NCI-H1436 treated with DMSO at 0.1 percent for 48 hours (cell line): ENCODE data around the gene SPRN.
"Not testable (repeated sequence)": the region's sequence is repeated elsewhere in the genome, so short reads cannot be mapped to it uniquely, and the experiment has no call there.

Experiments used
- DNase-seq: peaks from one replicate; lab custom pipeline; 2025; lab: John Stamatoyannopoulos, UW

The SPRN gene

GRCh38 chr10:133386951-133387350 lies 37.5 kb downstream of the SPRN start:
- DNase-seq = not testable (repeated sequence)

DNA sequence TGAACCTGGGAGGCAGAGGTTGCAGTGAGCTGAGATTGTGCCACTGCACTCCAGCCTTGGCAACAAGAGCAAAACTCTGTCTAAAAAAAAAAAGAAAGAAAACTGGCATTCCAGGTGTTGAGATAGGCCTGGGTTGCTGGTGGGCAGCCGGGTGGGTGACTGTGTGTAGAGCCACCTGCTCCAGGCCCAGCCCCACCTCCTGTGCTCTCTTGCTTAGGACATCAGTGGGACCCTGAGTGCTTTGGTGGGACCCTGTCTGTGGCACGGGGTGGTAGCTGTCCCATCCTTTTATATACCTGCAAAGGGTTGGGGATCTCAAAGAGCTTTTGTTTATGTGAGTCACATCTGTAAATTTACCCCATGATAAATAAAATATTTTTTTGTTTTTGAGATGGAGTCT lies 39.2 kb downstream of the SPRN start:
- DNase-seq = no peak

GRCh38 chr10:133384071-133384470 lies 40.4 kb downstream of the SPRN start:
- no peak for DNase-seq

DNA sequence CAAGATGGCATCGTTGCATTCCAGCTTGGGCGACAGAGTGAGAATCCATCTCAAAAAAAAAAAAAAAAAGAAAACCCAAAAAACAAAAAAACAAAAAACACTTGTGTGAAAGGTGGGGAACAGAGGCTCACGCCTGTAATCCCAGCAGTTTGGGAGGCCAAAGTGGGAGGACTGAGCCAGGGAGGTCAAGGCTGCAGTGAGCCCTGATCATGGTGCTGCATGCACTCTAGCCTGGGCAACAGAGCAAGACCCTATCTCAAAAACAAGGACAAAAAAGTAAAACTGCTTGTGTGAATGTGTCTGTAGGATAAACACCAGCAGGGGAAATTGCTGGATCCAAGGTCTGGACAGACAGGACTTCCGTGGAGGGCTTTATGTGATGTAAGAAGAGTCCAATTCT lies 40.9 kb downstream of the SPRN start:
- DNase-seq = no peak

- no peak for DNase-seq
Observed at GRCh38 chr10:133381036-133381435, 43.4 kb downstream of the SPRN start.

DNA sequence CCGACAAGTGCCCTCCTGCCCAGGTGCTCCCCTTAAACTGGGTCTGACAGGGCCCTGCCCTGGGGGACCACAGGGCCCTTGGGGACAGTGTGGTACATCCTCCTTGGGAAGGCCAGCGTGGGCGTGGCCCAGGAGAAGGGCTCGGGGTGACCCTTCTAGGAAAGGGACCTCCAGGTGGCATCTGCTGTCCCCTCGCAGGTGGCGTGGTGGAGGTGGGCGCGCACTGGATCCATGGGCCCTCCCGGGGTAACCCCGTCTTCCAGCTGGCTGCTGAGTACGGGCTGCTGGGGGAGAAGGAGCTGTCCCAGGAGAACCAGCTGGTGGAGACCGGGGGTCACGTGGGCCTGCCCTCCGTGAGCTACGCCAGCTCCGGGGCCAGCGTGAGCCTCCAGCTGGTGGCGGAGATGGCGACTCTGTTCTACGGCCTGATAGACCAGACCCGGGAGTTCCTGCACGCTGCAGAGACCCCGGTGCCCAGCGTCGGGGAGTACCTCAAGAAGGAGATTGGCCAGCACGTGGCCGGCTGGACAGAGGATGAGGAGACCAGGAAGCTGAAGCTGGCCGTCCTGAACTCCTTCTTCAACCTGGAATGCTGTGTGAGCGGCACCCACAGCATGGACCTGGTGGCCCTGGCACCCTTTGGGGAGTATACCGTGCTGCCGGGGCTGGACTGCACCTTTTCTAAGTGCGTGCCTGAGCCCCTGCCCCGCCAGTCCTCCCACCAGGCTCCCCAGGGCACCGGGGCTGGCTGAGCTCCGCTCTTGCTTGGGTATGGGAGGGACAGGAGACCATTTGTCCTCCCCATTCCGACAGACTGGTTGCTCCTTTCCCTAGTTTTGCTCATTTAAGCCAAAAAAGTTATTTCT lies 44.4 kb downstream of the SPRN start:
- DNase-seq = no peak

DNA sequence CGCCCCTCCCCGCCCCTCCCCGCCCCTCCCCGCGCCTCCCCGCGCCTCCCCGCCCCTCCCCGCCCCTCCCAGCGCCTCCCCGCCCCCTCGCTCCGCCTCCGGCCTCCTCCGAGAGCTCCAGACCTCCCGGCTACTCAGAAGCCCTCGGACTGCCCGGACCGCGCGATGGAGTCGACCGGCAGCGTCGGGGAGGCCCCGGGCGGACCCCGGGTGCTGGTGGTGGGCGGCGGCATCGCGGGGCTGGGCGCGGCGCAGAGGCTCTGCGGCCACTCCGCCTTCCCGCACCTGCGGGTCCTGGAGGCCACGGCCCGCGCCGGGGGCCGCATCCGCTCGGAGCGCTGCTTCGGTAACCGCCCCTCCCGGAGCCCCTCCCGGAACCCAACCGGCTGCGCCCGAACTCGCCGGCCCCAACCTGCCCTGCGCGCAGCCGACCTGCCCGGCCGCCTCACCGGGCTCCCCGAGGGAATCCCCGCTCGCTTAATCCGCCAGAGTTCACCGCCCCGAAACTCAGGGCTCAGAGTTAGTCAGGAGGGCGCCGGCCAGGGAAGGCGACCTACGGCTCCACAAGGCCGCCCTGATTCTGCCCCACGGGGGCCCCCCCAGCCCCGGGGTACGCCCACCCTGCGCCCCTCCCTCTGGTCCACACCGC lies 45.1 kb downstream of the SPRN start, which contains the start of gene PAOX:
Gene PAOX (plus strand): TSS at position 111 of the 649 bp plus-strand sequence. CDS start 55 bp downstream, at position 166.
- no peak for DNase-seq

DNA sequence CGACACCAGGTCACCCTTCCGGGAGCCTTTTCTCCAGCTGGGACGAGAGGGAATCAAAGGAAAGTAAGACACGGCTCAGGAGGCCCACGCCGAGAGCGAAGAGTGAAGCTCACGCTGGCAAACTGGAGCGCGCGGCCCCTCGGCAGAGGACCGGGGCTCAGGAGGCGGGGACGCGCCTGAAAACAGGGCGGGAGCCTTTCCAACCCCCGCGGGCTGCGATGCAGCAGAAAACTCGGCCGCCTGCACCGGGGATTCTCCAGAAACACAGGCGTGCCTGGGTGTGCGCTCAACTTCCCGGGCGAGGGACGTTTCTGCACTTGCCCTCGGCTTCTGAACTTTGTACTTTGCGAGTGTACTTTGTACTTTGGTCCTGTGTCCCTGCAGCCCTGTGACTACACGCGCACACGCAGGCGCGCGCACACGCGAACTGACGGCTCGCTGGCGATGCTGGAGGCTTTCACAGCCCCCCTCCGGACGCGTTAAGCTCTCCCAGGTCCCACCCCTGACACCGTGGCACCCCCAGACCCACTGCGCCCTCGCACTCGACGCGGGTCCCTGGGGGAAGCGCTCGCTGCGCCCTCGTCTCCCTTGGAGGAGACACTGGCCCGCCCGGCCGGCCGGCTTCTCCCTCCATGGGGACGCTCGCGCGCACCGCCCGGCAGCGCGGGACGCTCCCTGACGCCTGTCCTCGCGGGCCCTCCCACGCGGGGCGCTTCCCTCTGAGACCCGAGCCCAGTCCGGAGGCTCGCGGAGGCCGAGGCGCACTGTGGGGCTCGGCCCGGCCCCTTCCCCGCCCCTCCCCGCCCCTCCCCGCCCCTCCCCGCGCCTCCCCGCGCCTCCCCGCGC lies 46.0 kb downstream of the SPRN start:
- DNase-seq = peak; percentile 29

- DNase-seq = no peak
Observed at GRCh38 chr10:133377818-133378250, 46.6 kb downstream of the SPRN start.

DNA sequence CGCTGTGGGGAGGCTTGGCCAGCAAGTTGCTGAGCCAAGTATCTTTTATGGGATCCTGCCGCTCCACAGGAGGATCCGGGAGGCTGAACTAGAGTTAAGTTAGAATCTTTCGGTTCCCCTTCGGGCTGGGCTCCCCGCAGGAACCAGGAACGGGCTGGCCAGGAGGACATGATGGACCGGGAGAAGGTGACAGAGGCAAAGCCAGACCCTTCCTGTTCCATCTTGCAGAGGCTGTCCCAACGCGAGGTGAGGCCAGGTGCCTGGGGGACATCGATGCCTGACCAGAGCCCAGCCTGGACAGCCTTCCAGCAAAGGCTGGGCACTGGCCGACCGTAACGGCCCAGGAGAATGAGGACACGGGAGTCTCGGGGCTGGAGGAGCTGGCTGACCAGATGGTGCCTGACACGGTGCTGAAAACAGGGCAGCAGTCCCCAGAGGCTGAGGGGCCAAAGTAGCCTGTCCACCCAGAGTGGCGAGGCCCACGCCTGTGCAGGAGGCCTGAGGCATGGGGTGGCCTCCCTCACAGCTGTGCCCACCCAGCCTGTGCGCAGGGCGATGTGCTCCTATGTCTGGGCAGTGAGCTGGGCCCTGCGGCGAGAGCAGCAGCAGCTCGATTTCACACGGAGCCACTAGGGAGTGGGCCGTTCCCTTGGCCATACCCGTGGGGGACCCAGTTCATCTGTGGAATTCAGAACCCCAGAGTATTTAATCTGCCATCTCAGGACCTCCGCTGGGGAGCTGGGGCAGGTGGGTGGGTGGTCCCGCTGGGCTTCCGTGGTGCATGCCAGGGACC lies 47.2 kb downstream of the SPRN start:
- DNase-seq = no peak

DNA sequence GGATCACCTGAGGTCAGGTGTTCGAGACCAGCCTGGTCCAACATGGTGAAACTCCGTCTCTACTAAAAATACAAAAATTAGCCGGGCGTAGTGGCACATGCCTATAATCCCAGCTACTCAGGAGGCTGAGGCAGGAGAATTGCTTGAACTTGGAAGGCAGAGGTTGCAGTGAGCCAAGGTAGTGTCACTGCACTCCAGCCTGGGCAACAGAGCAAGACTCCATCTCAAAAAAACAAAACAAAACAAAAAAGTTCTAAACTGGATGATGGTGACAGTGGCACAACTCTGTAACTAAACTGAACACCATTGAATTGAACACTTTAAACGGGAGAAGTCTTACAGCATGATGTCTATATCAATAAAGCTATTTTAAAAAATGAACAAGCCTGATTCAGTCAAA lies 48.2 kb downstream of the SPRN start:
- DNase-seq = not testable (repeated sequence)

GRCh38 chr10:133375357-133376115 lies 48.9 kb downstream of the SPRN start:
- no peak for DNase-seq

DNA sequence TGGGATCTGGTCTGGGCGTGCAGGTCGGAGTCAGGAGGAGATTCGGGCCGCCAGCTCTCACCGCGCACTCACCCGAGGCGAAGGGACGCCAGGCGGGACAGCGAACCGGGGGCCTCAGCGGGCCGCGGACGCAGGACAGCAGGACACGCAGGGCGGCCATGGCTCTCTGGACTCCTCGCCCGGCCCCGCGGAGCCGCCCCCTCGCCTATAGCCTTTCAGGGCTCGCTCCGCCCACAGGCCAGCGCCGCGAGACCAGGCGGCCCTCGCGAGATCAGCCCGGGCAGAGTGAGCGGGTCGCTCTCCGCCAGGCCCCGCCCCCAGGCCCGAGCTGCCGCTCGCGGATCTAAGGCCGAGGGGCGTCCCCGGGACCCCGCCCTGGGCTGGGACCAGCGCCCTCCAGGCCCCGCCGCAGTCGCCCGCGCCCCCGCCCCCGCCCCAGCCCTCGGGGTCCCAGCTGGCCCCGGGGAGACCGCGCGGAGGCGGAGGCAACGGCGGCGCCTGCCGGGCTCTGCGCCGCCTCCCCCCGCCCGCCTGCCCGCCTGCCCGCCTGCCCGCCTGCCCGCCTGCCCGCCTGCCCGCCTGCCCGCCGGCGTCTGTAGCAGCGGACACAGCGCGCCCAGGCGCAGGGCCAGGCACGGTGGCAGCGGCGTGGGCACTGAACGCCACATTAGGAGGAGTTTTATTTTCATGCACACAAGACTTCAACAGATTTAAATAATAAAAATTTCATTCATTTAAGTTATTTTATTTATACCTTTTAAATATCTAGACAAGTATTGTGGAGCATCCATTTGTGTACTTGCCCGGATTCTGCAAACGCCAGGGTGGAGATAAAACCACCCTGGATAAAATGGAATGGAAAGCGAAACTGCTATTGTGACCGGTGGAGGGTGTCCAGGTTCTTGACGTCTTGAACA lies 51.0 kb downstream of the SPRN start, which contains the start of gene ECHS1:
Gene ECHS1 (minus strand): TSS at position 181 of the 917 bp plus-strand sequence. CDS start 21 bp downstream, at position 160.
- DNase-seq = peak; percentile 73

DNA sequence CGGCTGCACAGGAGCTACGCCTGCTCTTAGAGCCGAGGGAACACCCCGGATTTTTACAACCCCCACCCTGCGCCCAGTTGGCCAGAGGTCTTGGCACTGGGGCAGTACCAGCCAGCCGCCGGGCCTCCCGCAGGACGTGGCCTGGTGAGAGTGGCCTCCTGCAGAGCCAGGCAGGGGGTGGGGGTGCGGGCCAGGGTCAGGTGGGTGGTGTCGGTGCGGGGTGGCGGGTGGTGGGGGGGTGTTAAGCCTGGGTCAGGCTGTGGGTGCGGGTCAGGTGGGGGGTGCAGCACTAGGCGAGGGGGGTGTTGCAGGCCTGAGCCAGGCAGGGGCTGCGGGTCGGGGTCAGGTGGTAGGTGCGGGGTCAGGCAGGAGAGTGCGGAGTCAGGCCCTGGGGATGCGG lies 51.9 kb downstream of the SPRN start:
- no peak for DNase-seq
